ENCODE results near the gene CBX8. TPM values are rescaled to one million over a fixed set of nuclear protein-coding genes. Genes with fewer than 3 reads are reported as not detected.

The CBX8 gene
- total RNA-seq, 1 donor from 2014 or later: 5.8 TPM

DNA sequence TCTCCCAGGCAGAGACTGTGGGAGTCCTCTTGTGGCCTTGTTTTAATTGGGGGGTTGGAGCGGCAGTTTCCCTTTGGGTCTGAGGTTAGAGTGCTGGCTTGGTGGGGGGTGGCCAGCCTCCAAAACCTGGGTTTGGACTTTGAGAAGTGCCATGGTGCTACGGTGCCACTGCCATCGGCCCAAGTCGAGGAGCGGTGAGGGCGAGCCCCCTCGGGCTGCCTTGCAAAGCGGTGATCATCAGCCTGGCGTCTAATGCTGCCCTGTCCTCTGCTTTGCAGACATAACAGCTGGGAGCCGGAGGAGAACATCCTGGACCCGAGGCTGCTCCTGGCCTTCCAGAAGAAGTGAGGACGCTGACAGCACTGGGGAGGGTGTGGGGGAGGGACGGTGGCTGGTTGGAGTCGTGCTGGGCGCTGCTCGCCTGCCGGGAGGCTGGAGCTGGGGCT, 17.8 kb downstream of the CBX8 start:
- TF ChIP-seq, protein P1, sequence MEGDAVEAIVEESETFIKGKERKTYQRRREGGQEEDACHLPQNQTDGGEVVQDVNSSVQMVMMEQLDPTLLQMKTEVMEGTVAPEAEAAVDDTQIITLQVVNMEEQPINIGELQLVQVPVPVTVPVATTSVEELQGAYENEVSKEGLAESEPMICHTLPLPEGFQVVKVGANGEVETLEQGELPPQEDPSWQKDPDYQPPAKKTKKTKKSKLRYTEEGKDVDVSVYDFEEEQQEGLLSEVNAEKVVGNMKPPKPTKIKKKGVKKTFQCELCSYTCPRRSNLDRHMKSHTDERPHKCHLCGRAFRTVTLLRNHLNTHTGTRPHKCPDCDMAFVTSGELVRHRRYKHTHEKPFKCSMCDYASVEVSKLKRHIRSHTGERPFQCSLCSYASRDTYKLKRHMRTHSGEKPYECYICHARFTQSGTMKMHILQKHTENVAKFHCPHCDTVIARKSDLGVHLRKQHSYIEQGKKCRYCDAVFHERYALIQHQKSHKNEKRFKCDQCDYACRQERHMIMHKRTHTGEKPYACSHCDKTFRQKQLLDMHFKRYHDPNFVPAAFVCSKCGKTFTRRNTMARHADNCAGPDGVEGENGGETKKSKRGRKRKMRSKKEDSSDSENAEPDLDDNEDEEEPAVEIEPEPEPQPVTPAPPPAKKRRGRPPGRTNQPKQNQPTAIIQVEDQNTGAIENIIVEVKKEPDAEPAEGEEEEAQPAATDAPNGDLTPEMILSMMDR (IDR thresholded peaks at IDR 0.05): no peak
- peaks cover 22% of the 10 kb centered on the region for H3K4me1 ChIP-seq
- peaks cover 54% of the 10 kb centered on the region for H3K27me3 ChIP-seq (ENCODE audit: low read depth)
- no peak overlapping the region for H3K27ac ChIP-seq
- H3K9me3 ChIP-seq: no peaks in the 10 kb centered on the region
- DNase-seq: peak; percentile 43
- ATAC-seq: no peak
- H3K4me3 ChIP-seq: peak overlapping the region; percentile 75
- no peaks in the 10 kb centered on the region for H3K36me3 ChIP-seq
- intact Hi-C loops (cut with DNase I): no loop called here

DNA sequence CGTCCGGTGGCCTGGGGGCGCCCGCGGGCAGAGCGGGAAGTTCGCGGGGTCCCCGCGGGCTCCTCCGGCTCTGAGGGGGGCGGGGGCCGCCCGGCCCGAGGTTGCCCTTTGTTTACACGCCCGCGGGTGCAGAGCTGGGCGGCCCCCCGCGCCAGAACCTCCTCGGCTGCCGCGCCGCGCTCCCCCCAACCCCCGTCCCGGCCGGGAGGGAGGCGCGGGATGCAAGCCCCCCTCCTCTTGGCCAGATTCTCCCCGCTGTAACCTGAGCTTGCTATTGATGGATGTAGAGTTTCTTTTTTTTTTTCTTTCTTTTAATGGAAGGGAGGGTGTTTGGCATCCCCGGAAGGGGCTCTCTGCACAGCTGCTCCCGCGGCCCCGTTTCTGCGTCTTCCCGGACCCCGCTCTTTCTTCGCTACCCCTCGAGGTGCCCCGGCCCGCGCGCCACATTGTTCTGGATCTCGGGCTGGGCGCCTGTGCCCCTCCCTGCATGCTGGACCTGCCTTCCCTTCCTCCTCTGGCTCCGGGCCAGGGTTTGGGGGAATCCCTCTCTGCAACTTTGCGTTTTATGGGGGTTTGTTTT, 18.3 kb downstream of the CBX8 start:
- Histone ChIP-seq H3K36me3 (no peaks in the 10 kb centered on the region), H3K9me3 (no peaks in the 10 kb centered on the region), H3K27me3 (ENCODE audit: low read depth) (peaks cover 54% of the 10 kb centered on the region), H3K4me3 (peak overlapping the region; percentile 75), H3K4me1 (peaks cover 22% of the 10 kb centered on the region), H3K27ac (no peak overlapping the region)
- TF ChIP-seq, protein P1 (IDR thresholded peaks at IDR 0.05): no peak
- peak; percentile 49 for DNase-seq
- peak in 1 of 2 donors; percentile 5 for ATAC-seq
- intact Hi-C loops (cut with DNase I): no loop called here

DNA sequence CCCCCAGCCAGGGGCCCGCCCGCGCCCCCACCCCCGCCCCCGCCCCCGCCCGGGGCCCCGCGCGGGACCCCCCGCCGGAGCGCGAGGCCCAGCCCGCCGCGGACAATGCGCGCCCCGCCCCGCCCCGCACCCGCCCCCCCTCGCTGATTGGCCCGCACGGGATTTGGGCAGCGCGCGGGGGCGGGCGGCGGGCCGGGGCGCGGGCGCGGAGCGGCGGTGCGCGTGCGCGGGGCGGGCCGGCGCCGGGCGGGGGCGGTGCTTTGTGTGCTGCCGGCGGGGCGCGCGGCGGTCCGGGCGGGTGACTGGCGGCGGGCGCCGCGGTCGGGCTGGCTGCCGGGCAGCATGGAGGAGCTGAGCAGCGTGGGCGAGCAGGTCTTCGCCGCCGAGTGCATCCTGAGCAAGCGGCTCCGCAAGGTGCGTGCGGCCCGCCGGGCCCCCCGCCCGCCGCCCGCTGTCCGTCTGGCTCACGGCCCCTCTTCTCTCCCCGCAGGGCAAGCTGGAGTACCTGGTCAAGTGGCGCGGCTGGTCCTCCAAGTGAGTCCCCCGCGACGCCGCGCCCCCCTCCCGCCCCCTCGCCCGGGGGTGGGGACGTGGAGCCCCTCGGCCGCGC, 18.9 kb downstream of the CBX8 start, which contains the start of gene CBX2:
TSS of gene CBX2 (plus strand) at position 255 of the 610 bp plus-strand sequence. CDS start at position 343, 88 bp downstream.
- DNase-seq (peak; percentile 79), ATAC-seq (peak; percentile 87)
- H3K4me3 ChIP-seq: peak within 1 kb of the TSS; percentile 75
- H3K27me3 ChIP-seq (ENCODE audit: low read depth): peaks cover 57% of the 10 kb centered on the region
- no peaks in the 10 kb centered on the region for H3K36me3 ChIP-seq
- intact Hi-C loops (cut with DNase I): no loop called here
- no peaks in the 10 kb centered on the region for H3K9me3 ChIP-seq
- H3K27ac ChIP-seq: peak within 1 kb of the TSS; percentile 64
- TF ChIP-seq, protein P1 (IDR thresholded peaks at IDR 0.05): no peak
- H3K4me1 ChIP-seq: peaks cover 22% of the 10 kb centered on the region

DNA sequence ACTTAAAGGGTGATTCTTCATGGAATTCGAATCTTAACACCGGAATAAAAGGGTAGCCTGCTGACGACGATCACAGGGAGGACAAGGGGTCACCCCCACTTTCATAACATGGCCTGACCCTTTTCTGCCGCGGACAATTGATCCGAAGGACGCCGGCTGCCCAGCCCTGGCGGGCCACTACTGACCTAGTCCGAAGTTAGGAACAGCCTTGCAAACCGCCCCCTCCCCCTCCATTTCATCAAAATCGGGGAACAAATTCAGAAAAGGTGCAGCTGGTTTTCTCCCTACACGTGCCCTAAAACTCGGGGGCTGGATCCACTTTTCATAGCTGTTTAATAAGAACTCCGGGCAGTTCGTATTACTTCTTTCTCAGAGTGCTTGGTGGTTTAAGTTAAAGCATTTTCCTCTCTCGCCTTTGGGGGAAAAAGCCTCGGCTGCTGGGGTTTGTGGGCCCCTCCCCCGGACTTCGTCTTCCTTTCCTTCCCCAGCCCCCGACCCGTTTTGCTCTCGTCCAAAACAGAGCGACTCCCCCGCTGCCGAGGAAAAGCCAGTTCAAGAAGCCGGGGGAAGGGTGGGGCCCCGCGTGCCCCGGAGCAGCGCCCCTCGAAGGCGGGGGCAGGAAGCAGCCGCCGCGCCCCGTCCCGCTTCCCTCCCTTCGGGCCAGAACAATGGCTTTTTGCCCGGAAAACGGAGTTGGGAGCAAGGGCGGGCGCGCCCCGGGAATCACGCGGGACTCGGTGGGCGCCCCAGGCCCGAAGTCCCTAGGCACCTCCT, 19.6 kb downstream of the CBX8 start:
- intact Hi-C loops (cut with DNase I): no loop called here
- peaks cover 22% of the 10 kb centered on the region for H3K4me1 ChIP-seq
- H3K4me3 ChIP-seq: peak overlapping the region; percentile 57
- TF ChIP-seq, protein P1 (IDR thresholded peaks at IDR 0.05): peak; percentile 25
- peak; percentile 70 for DNase-seq
- H3K27me3 ChIP-seq (ENCODE audit: low read depth): peaks cover 63% of the 10 kb centered on the region
- H3K36me3 ChIP-seq: no peaks in the 10 kb centered on the region
- peak; percentile 56 to 57 for ATAC-seq
- H3K27ac ChIP-seq: peak overlapping the region; percentile 64
- H3K9me3 ChIP-seq: no peaks in the 10 kb centered on the region

DNA sequence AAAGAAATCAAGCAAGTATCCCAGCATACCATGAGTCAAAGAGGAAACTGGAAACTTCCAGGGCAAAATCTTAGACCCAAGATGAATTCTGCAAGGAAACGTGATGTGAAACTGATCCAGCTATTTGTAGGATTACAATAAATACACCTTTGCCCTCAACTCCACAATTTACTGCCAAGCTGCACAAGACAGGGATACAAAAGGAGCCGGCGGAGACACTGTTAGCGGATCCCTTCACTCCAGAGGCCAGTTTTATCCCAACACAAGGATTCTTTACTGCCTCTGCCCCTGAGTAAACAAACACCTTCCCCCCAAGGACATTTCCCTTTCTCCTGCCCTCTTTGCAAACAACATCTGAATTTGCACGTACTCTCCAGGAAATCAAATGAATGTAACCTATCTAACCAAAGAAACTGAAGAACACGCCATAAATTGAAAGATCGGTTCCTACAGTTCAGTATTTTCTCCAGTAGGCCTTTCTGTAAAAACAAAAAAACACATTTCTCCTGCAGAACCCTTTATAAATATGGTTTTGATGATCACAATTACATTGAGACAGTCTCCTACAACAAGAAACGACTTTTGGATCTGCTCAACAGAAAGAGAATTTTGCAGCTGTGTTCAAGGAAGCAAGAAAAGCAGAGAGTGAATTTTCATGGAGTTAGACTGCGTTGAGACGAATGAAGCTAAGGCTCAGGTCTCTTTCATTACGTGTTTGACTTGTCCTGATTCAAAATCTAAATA, 20.3 kb downstream of the CBX8 start:
- intact Hi-C loops (cut with DNase I): no loop called here
- TF ChIP-seq, protein P1 (IDR thresholded peaks at IDR 0.05): no peak
- DNase-seq (peak; percentile 3), ATAC-seq (no peak)
- peak overlapping the region; percentile 64 for H3K27ac ChIP-seq
- H3K4me1 ChIP-seq: peaks cover 16% of the 10 kb centered on the region
- no peaks in the 10 kb centered on the region for H3K9me3 ChIP-seq
- H3K4me3 ChIP-seq: no peak overlapping the region
- peaks cover 70% of the 10 kb centered on the region for H3K27me3 ChIP-seq (ENCODE audit: low read depth)
- H3K36me3 ChIP-seq: no peaks in the 10 kb centered on the region
